ENCODE data around the gene DPP6.

DPP6 gene

DNA sequence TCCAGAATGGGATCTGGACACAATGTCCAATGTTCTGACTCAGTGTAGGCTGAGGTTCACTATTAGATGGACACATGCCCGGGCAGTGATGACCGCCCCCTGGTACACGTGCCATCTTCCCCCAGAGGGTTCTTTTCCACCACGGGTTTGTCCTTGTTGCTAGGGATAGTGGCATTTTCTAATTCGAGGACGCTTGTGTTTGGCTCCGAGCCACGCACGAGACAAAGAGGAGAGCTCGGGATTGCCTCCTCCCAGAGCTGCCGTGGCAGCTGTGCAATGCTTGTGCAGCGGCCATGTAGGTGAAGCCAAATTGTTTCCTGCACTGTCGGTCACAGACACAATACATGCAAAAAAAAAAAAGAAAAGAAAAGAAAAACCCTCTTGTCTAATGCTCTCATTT is 743.2 kb downstream of the DPP6 start:
- Histone ChIP-seq H4K20me1 (ENCODE audit: insufficient read depth, low read length, poor library complexity, severe bottlenecking) (no peaks in the 10 kb centered on the region), H3K27me3 (ENCODE audit: insufficient read depth, low read length, poor library complexity, severe bottlenecking) (no peaks in the 10 kb centered on the region), H3K9ac (ENCODE audit: low read depth, low read length, poor library complexity, severe bottlenecking) (no peak overlapping the region), H2AFZ (ENCODE audit: low read length) (no peak overlapping the region), H3K4me1 (ENCODE audit: insufficient read depth, low read length, poor library complexity, severe bottlenecking) (no peaks in the 10 kb centered on the region), H3K79me2 (ENCODE audit: insufficient read depth, low read length) (no peaks in the 10 kb centered on the region), H3K4me2 (ENCODE audit: low read depth, low read length, poor library complexity, severe bottlenecking) (no peak overlapping the region), H3K9me2 (replicated peaks; ENCODE audit: low read depth, low read length) (no peaks in the 10 kb centered on the region), H3K4me3 (ENCODE audit: low read length, poor library complexity, severe bottlenecking) (no peak overlapping the region), H3K9me3 (ENCODE audit: insufficient read depth, low read depth, low read length) (no peaks in the 10 kb centered on the region), H3F3A (ENCODE audit: low read depth) (no peaks in the 10 kb centered on the region), H3K36me3 (ENCODE audit: insufficient read depth, low read length) (no peaks in the 10 kb centered on the region)
- no peak for TF ChIP-seq EZH2phosphoT487 (IDR thresholded peaks at IDR 0.05; ENCODE audit: borderline replicate concordance)
- TF ChIP-seq, protein P1, sequence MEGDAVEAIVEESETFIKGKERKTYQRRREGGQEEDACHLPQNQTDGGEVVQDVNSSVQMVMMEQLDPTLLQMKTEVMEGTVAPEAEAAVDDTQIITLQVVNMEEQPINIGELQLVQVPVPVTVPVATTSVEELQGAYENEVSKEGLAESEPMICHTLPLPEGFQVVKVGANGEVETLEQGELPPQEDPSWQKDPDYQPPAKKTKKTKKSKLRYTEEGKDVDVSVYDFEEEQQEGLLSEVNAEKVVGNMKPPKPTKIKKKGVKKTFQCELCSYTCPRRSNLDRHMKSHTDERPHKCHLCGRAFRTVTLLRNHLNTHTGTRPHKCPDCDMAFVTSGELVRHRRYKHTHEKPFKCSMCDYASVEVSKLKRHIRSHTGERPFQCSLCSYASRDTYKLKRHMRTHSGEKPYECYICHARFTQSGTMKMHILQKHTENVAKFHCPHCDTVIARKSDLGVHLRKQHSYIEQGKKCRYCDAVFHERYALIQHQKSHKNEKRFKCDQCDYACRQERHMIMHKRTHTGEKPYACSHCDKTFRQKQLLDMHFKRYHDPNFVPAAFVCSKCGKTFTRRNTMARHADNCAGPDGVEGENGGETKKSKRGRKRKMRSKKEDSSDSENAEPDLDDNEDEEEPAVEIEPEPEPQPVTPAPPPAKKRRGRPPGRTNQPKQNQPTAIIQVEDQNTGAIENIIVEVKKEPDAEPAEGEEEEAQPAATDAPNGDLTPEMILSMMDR (conservative IDR thresholded peaks at IDR 0.05; ENCODE audit: low read length): no peak

DNA sequence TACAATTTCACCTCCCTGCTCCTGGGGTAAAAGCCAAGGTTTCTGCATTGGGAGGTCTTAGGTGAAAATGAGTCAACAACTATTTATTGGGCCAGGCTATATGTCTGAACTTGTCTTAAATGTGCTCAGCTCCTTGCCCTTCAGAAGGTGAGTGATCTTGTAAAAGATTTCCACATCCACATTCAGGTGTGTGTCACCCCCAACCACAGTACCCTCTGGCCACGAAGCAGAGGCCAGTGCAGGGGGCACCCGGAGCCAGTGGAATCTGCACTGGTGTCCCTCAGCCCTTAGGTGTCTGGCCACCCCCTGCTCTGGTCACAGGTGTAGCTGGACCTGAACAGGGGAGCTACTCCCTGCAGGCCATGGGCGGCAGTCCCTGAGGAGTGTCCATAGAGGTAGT is 752.3 kb downstream of the DPP6 start:
- Histone ChIP-seq H4K20me1 (ENCODE audit: insufficient read depth, low read length, poor library complexity, severe bottlenecking) (no peaks in the 10 kb centered on the region), H3K4me2 (ENCODE audit: low read depth, low read length, poor library complexity, severe bottlenecking) (no peak overlapping the region), H3F3A (ENCODE audit: low read depth) (no peaks in the 10 kb centered on the region), H3K9ac (ENCODE audit: low read depth, low read length, poor library complexity, severe bottlenecking) (no peak overlapping the region), H3K79me2 (ENCODE audit: insufficient read depth, low read length) (no peaks in the 10 kb centered on the region), H3K4me1 (ENCODE audit: insufficient read depth, low read length, poor library complexity, severe bottlenecking) (no peaks in the 10 kb centered on the region), H3K36me3 (ENCODE audit: insufficient read depth, low read length) (no peaks in the 10 kb centered on the region), H3K4me3 (ENCODE audit: low read length, poor library complexity, severe bottlenecking) (no peak overlapping the region), H3K9me3 (ENCODE audit: insufficient read depth, low read depth, low read length) (no peaks in the 10 kb centered on the region), H3K9me2 (replicated peaks; ENCODE audit: low read depth, low read length) (no peaks in the 10 kb centered on the region), H3K27me3 (ENCODE audit: insufficient read depth, low read length, poor library complexity, severe bottlenecking) (no peaks in the 10 kb centered on the region), H2AFZ (ENCODE audit: low read length) (no peak overlapping the region)
- TF ChIP-seq, protein P1 (conservative IDR thresholded peaks at IDR 0.05; ENCODE audit: low read length): no peak

DNA sequence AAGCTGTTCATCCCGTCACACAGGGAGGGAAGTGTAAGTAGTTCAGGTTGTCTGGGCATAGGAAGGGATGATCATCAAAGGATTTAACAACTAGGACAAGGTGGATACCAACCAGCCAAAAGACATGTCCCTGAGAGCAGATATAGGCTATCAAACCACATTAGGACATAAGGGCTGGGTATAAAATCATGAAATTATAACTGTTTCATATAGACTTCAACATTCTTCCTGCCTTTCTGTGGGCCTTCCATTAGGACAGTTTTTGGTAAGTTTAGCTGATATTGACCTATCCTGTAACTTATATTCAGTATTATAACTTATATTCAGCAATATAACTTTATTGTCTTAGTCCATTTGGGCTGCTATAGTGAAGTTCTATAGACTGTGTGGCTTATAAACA is 759.8 kb downstream of the DPP6 start:
- H3K9me3 ChIP-seq (ENCODE audit: insufficient read depth, low read depth, low read length): peaks cover 10% of the 10 kb centered on the region; the same call in 1 of the 2 replicates

More for the DNA sequence above, 759.8 kb downstream of the DPP6 start:
- Histone ChIP-seq H3K4me1 (ENCODE audit: insufficient read depth, low read length, poor library complexity, severe bottlenecking) (no peaks in the 10 kb centered on the region), H3K79me2 (ENCODE audit: insufficient read depth, low read length) (no peaks in the 10 kb centered on the region), H3K9me2 (replicated peaks; ENCODE audit: low read depth, low read length) (no peaks in the 10 kb centered on the region), H3K9ac (ENCODE audit: low read depth, low read length, poor library complexity, severe bottlenecking) (no peak overlapping the region), H3K27me3 (ENCODE audit: insufficient read depth, low read length, poor library complexity, severe bottlenecking) (no peaks in the 10 kb centered on the region), H3F3A (ENCODE audit: low read depth) (no peaks in the 10 kb centered on the region), H3K4me2 (ENCODE audit: low read depth, low read length, poor library complexity, severe bottlenecking) (no peak overlapping the region), H4K20me1 (ENCODE audit: insufficient read depth, low read length, poor library complexity, severe bottlenecking) (no peaks in the 10 kb centered on the region), H2AFZ (ENCODE audit: low read length) (no peak overlapping the region), H3K4me3 (ENCODE audit: low read length, poor library complexity, severe bottlenecking) (no peak overlapping the region), H3K36me3 (ENCODE audit: insufficient read depth, low read length) (no peaks in the 10 kb centered on the region)
- TF ChIP-seq, protein P1 (conservative IDR thresholded peaks at IDR 0.05; ENCODE audit: low read length): no peak
- no peak for TF ChIP-seq EZH2phosphoT487 (IDR thresholded peaks at IDR 0.05; ENCODE audit: borderline replicate concordance)

All from Loucy (cell line).